PC-3 (cell line): ENCODE measurements around the gene TLE7.

ENCODE experiments used
- EZH2 ChIP-seq: fragments of 300-600 bp; sonication (generic); IDR thresholded peaks from one replicate; pipeline ENCODE4 v1.6.1; 2017; ENCODE audit warnings: antibody characterized with exemption, mild to moderate bottlenecking, low read length; ENCODE audit not compliant: unreplicated experiment
- EZH2phosphoT487 ChIP-seq: fragments of 300-600 bp; sonication (generic); IDR thresholded peaks from 2 replicates; pipeline ENCODE4 v1.6.1; 2018; ENCODE audit warnings: mild to moderate bottlenecking, antibody characterized with exemption, low read length, borderline replicate concordance
- TF ChIP-seq, protein P1 (sequence below): fragments of 300-600 bp; sonication (generic); conservative IDR thresholded peaks from 2 replicates; pipeline ENCODE4 v1.5.1; 2017; ENCODE audit warnings: antibody characterized with exemption, low read depth, mild to moderate bottlenecking, low read length

DNA sequence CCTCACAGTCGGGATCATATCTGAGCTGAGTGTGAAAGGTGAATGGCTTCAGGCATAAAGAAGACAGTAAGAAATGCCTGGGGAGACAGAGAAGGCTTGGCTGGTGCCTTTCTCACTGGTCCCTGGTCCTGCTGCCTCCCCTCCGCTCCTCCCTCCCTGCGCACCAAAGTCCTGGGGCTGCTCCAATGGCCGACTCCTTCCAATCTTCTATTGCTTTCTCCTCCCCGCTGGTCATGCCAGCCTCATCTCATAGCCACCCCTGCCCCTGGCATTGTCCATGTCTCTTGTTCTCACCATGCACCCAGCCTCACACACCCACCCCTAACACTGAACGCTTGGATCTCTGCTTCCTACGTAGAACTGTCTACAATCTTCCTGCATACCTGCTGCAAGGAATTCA lies 18.0 kb downstream of the TLE7 start:
- TF ChIP-seq, protein P1, sequence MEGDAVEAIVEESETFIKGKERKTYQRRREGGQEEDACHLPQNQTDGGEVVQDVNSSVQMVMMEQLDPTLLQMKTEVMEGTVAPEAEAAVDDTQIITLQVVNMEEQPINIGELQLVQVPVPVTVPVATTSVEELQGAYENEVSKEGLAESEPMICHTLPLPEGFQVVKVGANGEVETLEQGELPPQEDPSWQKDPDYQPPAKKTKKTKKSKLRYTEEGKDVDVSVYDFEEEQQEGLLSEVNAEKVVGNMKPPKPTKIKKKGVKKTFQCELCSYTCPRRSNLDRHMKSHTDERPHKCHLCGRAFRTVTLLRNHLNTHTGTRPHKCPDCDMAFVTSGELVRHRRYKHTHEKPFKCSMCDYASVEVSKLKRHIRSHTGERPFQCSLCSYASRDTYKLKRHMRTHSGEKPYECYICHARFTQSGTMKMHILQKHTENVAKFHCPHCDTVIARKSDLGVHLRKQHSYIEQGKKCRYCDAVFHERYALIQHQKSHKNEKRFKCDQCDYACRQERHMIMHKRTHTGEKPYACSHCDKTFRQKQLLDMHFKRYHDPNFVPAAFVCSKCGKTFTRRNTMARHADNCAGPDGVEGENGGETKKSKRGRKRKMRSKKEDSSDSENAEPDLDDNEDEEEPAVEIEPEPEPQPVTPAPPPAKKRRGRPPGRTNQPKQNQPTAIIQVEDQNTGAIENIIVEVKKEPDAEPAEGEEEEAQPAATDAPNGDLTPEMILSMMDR: no peak
- TF ChIP-seq EZH2 (no peak), EZH2phosphoT487 (no peak)
